ENCODE results near the gene TRPM3.

- TF ChIP-seq CTCF (IDR thresholded peaks at IDR 0.05): no peak
- no peak for TF ChIP-seq POLR2AphosphoS5 (IDR thresholded peaks at IDR 0.05)
Measured at GRCh38 chr9:70514273-70514672, 607.1 kb downstream of the TRPM3 start.
